ENCODE data around the gene JAML.

JAML gene

GRCh38 chr11:118217575-118217974, 7.2 kb downstream of the JAML start:
- in situ Hi-C loops (cut with MboI; ENCODE audit: low sequenced_read_pairs), result no loop called here

GRCh38 chr11:118216621-118217481, 8.0 kb downstream of the JAML start:
- in situ Hi-C loops (cut with MboI; ENCODE audit: low sequenced_read_pairs), result no loop called here

- in situ Hi-C loops (cut with MboI; ENCODE audit: low sequenced_read_pairs), result no loop called here
These were observed 9.0 kb downstream of the JAML start for GRCh38 chr11:118215765-118216164.

- in situ Hi-C loops (cut with MboI; ENCODE audit: low sequenced_read_pairs), result no loop called here
These were observed 9.5 kb downstream of the JAML start for GRCh38 chr11:118215262-118215661.

- in situ Hi-C loops (cut with MboI; ENCODE audit: low sequenced_read_pairs), result no loop called here
These were observed 10.4 kb downstream of the JAML start for GRCh38 chr11:118214210-118214914.

GRCh38 chr11:118213781-118214180, 11.0 kb downstream of the JAML start:
- in situ Hi-C loops (cut with MboI; ENCODE audit: low sequenced_read_pairs), result no loop called here

- in situ Hi-C loops (cut with MboI; ENCODE audit: low sequenced_read_pairs), result no loop called here
These were observed 11.6 kb downstream of the JAML start for GRCh38 chr11:118213201-118213600.

GRCh38 chr11:118212781-118213191, 12.0 kb downstream of the JAML start:
- in situ Hi-C loops (cut with MboI; ENCODE audit: low sequenced_read_pairs), result no loop called here

- in situ Hi-C loops (cut with MboI; ENCODE audit: low sequenced_read_pairs), result no loop called here
These were observed 12.6 kb downstream of the JAML start for GRCh38 chr11:118212131-118212725.

GRCh38 chr11:118211006-118211405, 13.8 kb downstream of the JAML start:
- in situ Hi-C loops (cut with MboI; ENCODE audit: low sequenced_read_pairs), result no loop called here

- in situ Hi-C loops (cut with MboI; ENCODE audit: low sequenced_read_pairs), result no loop called here
These were observed 14.5 kb downstream of the JAML start for GRCh38 chr11:118210323-118210722.

- in situ Hi-C loops (cut with MboI; ENCODE audit: low sequenced_read_pairs), result loop anchor here (10.0 kb wide), 1 partner anchor 146 kb away; the partner anchor contains the start of gene UBE4A
These were observed 15.8 kb downstream of the JAML start for GRCh38 chr11:118209033-118209432.

GRCh38 chr11:118207079-118207478, 17.7 kb downstream of the JAML start:
- in situ Hi-C loops (cut with MboI; ENCODE audit: low sequenced_read_pairs), result loop anchor here (10.0 kb wide), 1 partner anchor 148 kb away; the partner anchor contains the start of gene UBE4A

- in situ Hi-C loops (cut with MboI; ENCODE audit: low sequenced_read_pairs), result loop anchor here (10.0 kb wide), 1 partner anchor 148 kb away; the partner anchor contains the start of gene UBE4A
These were observed 18.3 kb downstream of the JAML start for GRCh38 chr11:118206391-118207031.

- in situ Hi-C loops (cut with MboI; ENCODE audit: low sequenced_read_pairs), result loop anchor here (10.0 kb wide), 1 partner anchor 149 kb away; the partner anchor contains the start of gene UBE4A
These were observed 19.0 kb downstream of the JAML start for GRCh38 chr11:118205606-118206378.

GRCh38 chr11:118202599-118203422, 22.0 kb downstream of the JAML start:
- in situ Hi-C loops (cut with MboI; ENCODE audit: low sequenced_read_pairs), result loop anchor here (10.0 kb wide), 1 partner anchor 152 kb away; the partner anchor contains the start of gene UBE4A

- in situ Hi-C loops (cut with MboI; ENCODE audit: low sequenced_read_pairs), result loop anchor here (10.0 kb wide), 1 partner anchor 153 kb away; the partner anchor contains the start of gene UBE4A
These were observed 22.8 kb downstream of the JAML start for GRCh38 chr11:118201966-118202365.

- in situ Hi-C loops (cut with MboI; ENCODE audit: low sequenced_read_pairs), result loop anchor here (10.0 kb wide), 1 partner anchor 154 kb away; the partner anchor contains the start of gene UBE4A
These were observed 23.7 kb downstream of the JAML start for GRCh38 chr11:118200901-118201680.

Data from HL-60/S4 treated with retinoic acid at 250 ng/mL for 4 days and 3 days (cell line).